HS-27A (cell line): Measurements from ENCODE around the gene SPATA2L.
"Not testable (repeated sequence)": the region's sequence is repeated elsewhere in the genome, so short reads cannot be mapped to it uniquely, and the experiment has no call there.

Source experiments
- DNase-seq: peaks from one replicate; pipeline ENCODE4 v3.0.0-alpha.2; 2012; ENCODE audit warnings: low read depth, missing footprints

The SPATA2L gene

GRCh38 chr16:89707695-89708094 is 6.2 kb upstream of the SPATA2L start:
- DNase-seq = no peak

GRCh38 chr16:89706518-89707260 is 5.2 kb upstream of the SPATA2L start:
- no peak for DNase-seq

- DNase-seq = no peak
Observed at GRCh38 chr16:89705006-89705405, 3.5 kb upstream of the SPATA2L start.

GRCh38 chr16:89704281-89704680 is 2.8 kb upstream of the SPATA2L start:
- DNase-seq = no peak

GRCh38 chr16:89700649-89701424 is 668 bp downstream of the SPATA2L start:
- DNase-seq = no peak

- peak; percentile 94 for DNase-seq
Observed at GRCh38 chr16:89700100-89700648, 1.3 kb downstream of the SPATA2L start.

- DNase-seq = not testable (repeated sequence)
Observed at GRCh38 chr16:89699629-89700099, 1.8 kb downstream of the SPATA2L start.

GRCh38 chr16:89698717-89699116 is 2.8 kb downstream of the SPATA2L start:
- DNase-seq = not testable (repeated sequence)

- DNase-seq = no peak
Observed at GRCh38 chr16:89697616-89698331, 3.7 kb downstream of the SPATA2L start.

GRCh38 chr16:89697161-89697615 is 4.3 kb downstream of the SPATA2L start:
- DNase-seq = no peak

GRCh38 chr16:89696670-89697128 is 4.8 kb downstream of the SPATA2L start:
- no peak for DNase-seq

- no peak for DNase-seq
Observed at GRCh38 chr16:89695875-89696669, 5.4 kb downstream of the SPATA2L start.

- no peak for DNase-seq
Observed at GRCh38 chr16:89695086-89695874, 6.2 kb downstream of the SPATA2L start.

GRCh38 chr16:89694784-89695085 is 6.8 kb downstream of the SPATA2L start:
- not testable (repeated sequence) for DNase-seq

GRCh38 chr16:89693931-89694783 is 7.3 kb downstream of the SPATA2L start:
- no peak for DNase-seq

- DNase-seq = no peak
Observed at GRCh38 chr16:89693289-89693731, 8.2 kb downstream of the SPATA2L start.

- no peak for DNase-seq
Observed at GRCh38 chr16:89691986-89692569, 9.4 kb downstream of the SPATA2L start.

GRCh38 chr16:89691231-89691985 is 10.1 kb downstream of the SPATA2L start:
- DNase-seq = no peak
